ENCODE data around the gene CFAP251.
A peak's percentile ranks its signal among the peaks of the same experiment; 100 is the strongest.
"Not testable (repeated sequence)": the region's sequence is repeated elsewhere in the genome, so short reads cannot be mapped to it uniquely, and the experiment has no call there.

CFAP251 gene

DNA sequence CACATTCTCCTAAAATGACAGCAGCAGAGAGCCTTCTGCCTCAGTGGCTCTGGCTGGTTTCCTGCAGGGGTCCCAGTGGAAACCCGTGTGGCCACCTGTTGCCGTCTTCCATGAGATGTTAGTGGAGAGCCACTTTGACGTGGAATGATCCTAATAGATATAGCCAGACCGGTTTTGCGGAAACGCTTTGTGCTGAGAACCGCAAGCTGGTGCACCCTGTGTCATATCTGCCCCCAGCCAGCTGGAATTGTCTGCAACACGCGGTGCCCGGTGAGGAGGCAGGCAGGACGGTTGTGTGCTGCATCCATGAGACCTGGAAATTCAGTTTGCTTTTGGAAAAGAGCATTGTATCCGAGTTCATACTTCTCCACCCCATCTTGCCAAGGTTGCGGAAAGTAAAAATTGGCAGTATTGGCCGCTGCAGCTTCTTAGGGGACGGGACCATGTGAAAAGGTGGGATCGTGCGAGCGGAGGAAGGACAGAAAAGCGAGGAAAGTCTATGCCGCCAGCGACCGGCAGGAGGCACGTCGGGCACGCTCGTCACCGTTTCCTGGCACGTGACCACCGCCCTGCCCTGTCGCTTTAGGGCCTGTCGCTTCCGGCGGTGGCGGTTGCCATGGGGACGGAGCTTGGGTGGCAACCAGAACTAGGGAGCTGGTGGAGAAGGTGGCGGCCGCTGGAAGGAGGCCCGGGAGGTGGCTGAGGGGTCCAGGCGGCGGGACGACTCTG, at the start of gene CFAP251:
Gene CFAP251 (plus strand): TSS at position 643 of the 729 bp plus-strand sequence. CDS start 2,714 bp downstream, outside the sequence.
- no peak for DNase-seq

DNA sequence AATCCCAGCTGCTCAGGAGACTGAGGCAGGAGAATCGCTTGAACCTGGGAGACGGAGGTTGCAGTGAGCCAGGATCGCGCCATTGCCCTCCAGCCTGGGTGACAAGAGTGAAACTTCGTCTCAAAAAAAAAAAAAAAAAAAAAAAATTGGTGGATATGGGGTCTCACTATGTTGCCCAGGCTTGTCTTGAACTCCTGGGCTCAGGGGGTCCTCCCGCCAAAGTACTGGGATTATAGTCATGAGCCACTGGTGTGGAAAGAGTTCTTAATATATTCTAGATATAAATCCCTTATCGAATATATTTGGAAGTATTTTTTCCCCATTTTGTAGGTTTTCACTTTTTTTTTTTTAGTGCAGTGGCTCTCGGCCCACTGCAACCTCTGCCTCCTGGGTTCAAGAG, 49.2 kb upstream of the CFAP251 start:
- not testable (repeated sequence) for DNase-seq

GRCh38 chr12:121871467-121871866, 46.9 kb upstream of the CFAP251 start:
- no peak for DNase-seq

- no peak for DNase-seq
Measured at GRCh38 chr12:121872546-121873215, 45.7 kb upstream of the CFAP251 start.

DNA sequence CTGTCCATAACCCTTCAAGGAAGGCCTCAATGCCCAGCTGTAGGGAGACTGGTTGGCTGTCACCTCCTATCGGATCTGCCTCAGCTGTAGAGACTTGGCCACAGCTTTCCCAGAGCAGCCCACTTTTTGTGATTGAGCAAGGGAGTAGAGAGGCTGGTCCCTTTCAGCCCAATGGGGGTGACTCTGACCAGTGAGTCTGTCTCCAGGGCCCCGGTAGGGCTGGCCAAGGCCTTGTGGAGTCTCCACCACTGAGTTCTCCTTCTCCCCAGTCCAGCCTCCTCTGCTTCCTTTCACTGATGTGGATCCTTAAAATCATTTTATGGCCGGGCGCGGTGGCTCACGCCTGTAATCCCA, 45.2 kb upstream of the CFAP251 start:
- no peak for DNase-seq

DNA sequence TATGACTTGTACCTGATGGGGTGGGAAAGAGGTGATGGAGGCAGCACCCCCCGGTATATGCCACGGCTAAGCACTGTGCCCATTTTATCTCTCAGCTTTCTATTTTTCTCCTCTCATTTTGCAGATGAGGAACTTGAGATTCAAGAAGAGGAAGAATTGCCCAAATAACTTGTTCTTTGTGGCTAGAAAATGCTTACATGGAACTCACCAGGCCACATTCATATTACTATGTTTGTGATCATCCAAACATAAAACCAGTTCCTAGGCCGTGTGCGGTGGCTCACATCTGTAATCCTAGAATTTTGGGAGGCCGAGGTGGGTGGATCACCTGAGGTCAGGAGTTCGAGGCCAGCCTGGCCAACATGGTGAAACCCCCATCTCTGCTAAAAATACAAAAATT, 44.3 kb upstream of the CFAP251 start:
- DNase-seq, result no peak

DNA sequence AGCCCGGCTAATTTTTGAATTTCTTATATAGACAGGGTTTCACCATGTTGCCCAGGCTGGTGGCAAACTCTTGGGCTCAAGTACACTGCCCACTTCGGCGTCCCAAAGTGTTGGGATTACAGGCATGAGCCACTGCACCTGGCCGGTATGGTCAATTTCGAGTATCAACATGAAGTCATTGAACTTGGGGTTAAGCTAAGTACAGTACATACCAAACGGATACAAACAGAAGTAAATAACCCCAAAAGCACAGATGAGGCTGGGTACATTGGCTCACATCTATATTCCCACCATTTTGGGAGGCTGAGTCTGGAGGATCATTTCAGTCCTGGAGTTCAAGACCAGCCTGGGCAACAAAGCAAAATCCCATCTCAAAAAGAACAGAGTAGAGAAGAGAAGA, 42.8 kb upstream of the CFAP251 start:
- no peak for DNase-seq

DNA sequence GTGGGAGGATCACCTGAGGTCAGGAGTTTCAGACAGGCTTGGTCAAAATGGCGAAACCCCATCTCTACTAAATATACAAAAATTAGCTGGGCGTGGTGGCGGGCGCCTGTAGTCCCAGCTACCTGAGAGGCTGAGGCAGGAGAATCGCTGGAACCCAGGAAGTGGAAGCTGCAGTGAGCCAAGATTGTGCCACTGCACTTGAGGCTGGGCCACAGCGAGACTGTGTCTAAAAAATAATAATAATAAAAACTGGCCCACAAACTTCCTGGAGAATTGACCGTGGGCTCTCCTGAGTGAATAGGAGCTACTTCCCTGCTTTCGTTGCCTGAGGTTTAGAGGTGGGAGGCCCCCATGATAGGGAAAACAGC, 42.3 kb upstream of the CFAP251 start:
- DNase-seq, result not testable (repeated sequence)

GRCh38 chr12:121883315-121883660, 35.1 kb upstream of the CFAP251 start:
- DNase-seq, result no peak

- DNase-seq, result not testable (repeated sequence)
Measured at GRCh38 chr12:121885129-121885528, 33.3 kb upstream of the CFAP251 start.

DNA sequence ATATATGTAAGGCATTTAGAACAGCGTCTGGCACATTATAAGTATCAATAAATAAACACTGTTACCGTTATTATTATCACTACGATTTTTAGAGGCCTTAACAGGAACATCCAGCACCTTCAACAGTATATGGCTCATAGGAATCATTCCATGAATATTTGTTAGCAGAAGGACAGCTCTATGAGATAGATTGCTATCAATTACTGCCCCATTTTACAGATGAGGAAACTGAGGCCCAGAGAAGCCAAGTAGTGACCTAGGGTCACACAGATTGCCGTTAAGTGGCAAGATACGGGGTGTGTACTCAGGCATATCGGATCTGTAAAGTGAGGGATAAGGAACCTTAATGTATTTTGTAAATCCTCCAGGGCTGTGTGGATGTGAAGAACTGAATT, 30.3 kb upstream of the CFAP251 start:
- no peak for DNase-seq

DNA sequence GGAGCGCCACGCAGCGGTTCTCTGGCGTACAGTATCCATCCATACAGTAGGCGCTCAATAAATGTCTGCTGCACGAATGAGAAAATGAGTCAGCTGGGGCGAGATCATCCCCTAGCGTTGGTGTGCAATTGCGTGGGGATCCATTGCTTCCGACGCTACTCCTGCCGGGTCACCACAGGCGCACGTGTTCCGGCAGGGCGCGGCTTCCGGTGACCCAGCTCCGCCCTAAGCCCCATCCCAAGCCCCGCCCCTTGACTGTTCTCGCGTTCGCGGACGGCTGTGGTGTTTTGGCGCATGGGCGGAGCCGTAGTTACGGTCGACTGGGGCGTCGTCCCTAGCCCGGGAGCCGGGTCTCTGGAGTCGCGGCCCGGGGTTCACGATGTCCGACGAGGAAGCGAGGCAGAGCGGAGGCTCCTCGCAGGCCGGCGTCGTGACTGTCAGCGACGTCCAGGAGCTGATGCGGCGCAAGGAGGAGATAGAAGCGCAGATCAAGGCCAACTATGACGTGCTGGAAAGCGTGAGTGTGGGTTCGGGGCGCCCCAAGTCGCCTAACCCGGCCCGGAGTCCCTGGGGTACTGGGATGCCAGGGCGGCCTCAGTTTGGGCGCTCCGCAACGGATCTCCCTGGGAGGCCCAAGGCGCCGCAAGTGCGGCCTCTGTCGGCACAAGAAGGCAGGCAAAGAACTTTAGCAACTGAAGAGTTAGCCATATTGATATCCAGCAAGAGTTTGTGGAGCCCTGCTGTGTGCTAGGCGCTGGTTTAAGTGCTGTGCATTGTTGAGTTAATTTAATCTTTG, 29.7 kb upstream of the CFAP251 start, which contains the start of gene PSMD9:
Gene PSMD9 (plus strand): TSS at position 313 of the 796 bp plus-strand sequence. CDS start 67 bp downstream, at position 380.
- DNase-seq, result peak; percentile 63

DNA sequence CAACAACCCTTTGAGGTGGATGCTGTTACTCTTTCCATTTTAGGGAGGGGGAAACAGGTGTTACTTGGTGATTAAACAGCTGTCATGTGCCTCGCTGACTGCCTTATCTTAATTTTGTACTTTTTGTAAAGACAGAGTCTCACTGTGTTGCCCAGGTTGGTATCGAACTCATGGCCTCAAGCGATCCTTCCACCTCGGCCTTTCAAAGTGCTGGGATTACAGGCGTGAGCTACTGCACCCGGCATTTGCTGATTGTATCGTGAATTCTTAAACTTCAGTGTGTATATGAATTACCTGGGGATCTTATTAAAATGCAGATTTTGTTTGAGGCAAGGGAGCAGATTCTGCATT, 29.1 kb upstream of the CFAP251 start:
- no peak for DNase-seq

GRCh38 chr12:121889661-121890060, 28.7 kb upstream of the CFAP251 start:
- not testable (repeated sequence) for DNase-seq

GRCh38 chr12:121892673-121893561, 25.5 kb upstream of the CFAP251 start:
- no peak for DNase-seq

DNA sequence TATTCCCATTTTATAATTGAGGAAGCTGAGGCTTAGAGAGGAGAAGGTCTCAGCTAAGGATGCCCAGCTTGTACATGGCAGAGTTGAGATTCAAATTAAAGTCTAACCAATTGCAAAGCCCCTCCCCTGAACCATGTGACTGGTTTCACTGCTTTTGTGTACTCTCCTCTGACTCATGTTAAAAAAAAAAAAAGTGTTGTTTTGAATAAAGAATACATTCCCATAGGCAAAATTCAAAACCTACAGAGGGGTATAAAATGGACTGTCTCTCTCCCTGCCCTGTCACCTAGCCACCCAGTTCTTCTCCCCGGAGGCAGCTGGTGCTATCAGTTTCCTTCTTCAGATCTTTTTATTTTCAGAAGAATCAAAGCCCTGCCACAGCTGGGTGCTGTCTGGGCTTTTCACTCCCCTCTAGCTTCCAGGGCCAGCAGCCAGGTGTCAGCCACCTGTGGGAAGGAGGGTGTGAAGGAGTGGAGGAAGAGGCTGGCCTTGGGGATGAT, 24.4 kb upstream of the CFAP251 start:
- DNase-seq, result no peak

DNA sequence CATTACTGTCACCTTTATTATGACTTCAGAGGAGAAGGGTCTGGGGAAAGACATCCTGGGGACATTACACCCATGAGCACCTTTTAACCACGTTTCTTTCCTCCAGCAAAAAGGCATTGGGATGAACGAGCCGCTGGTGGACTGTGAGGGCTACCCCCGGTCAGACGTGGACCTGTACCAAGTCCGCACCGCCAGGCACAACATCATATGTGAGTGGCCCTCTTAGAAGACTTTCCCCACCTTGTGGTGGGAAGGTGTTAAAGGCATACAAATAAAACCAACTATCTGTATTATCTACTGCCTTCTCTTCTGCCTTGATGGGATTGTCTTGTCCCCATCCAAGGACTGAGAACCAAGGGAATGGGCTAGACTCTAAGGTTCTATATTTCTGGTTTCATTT, 23.8 kb upstream of the CFAP251 start:
- no peak for DNase-seq

DNA sequence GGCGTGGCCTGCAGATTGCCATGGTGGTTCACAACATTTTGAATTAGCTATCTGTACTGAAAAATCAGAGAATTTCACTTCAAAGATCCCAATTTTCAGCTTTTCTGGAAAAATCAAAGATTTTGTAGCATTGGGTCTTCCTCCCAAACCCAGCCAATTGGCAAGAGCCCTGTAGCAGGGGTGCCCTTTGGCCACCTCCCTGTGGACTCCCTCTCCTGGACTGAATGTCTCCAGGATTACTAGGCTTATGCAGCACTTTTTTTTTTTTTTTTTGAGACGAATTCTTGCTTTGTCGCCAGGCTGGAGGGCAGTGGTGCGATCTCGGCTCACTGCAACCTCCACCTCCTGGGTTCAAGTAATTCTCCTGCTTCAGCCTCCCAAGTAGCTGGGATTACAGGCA, 20.1 kb upstream of the CFAP251 start:
- DNase-seq, result no peak

GRCh38 chr12:121899590-121899989, 18.8 kb upstream of the CFAP251 start:
- no peak for DNase-seq

DNA sequence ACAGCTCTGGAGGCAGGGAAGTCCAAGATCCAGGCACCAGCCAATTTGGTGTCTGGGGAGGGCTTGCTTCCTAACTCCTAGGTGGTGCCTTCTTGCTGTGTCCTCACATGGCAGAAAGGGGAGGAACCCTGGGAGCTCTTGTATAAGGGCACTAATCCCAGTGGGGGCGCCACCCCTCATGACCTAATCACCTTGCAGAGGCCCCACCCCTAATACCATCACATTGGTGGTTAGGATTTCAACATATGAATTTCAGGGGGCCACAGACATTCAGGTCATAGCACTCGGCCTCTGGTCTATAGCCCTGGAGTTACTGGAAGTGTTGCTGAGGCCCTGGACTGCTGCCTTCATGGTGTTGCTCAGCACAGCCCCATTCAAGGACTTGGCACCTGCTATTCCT, 15.2 kb upstream of the CFAP251 start:
- no peak for DNase-seq

GRCh38 chr12:121905746-121906145, 12.6 kb upstream of the CFAP251 start:
- no peak for DNase-seq

DNA sequence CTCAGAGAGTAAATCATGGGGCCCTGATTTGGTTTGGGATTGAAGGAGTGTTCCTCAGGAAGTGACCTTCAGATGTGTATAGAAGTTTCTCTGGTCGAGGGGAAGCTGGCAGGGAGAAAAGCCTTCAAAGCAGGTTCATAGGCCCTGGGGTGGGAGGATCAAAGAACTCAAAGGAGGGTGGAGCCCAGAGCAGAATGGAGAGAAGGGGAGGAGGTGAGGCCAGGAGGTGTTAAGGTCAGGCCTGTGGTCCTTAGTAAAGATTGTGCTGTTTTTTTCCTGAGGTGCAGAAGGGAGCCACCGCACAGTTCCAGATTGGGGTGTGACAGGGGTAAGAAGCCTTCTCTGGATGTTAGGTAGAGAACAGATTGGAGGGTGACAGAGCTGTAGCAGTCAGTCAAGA, 9.7 kb upstream of the CFAP251 start:
- no peak for DNase-seq
